Lung (tissue), 12 donors: Measurements from ENCODE around the gene TRIM54. TPM values are rescaled to one million over a fixed set of nuclear protein-coding genes. Genes with fewer than 3 reads are reported as not detected.

ENCODE experiments used
- ATAC-seq: fragments of 200-7000 bp; cut with Tn5 transposase; one replicate; pipeline ENCODE4 v1.9.1; 2020; ENCODE audit warnings: moderate number of reproducible peaks; ENCODE audit not compliant: insufficient read depth, low FRiP score
- DNase-seq, 3 donors: peaks; one replicate each; pipeline ENCODE4 v3.0.0-alpha.2; 2013 to 2017
- H3K27ac ChIP-seq, 2 donors: one replicate each; pipeline ENCODE4 v1.5.1; 2013; ENCODE audit warnings: mild to moderate bottlenecking in 2 of 2, moderate library complexity in 2 of 2, control low read depth in 1 of 2, inconsistent platforms in 1 of 2, low read depth in 1 of 2, low read length in 1 of 2
- H3K27me3 ChIP-seq, 3 donors: one replicate each; pipeline ENCODE4 v1.5.1; 2013; ENCODE audit warnings: low read length in 2 of 3; ENCODE audit not compliant: control insufficient read depth in 3 of 3, insufficient read depth in 3 of 3
- H3K36me3 ChIP-seq, 4 donors: one replicate each; pipeline ENCODE4 v1.5.1; 2013; ENCODE audit warnings: low read length in 4 of 4, mild to moderate bottlenecking in 1 of 4, moderate library complexity in 1 of 4; ENCODE audit not compliant: control insufficient read depth in 4 of 4, insufficient read depth in 4 of 4
- H3K4me1 ChIP-seq, 5 donors: one replicate each; pipeline ENCODE4 v1.5.1; 2013; ENCODE audit warnings: low read length in 5 of 5, mild to moderate bottlenecking in 2 of 5, moderate library complexity in 1 of 5; ENCODE audit not compliant: control insufficient read depth in 5 of 5, insufficient read depth in 5 of 5
- H3K4me3 ChIP-seq: one replicate; pipeline ENCODE4 v1.5.1; 2013; ENCODE audit warnings: mild to moderate bottlenecking, control low read depth, moderate library complexity
- H3K9ac ChIP-seq, 2 donors: one replicate each; pipeline ENCODE4 v1.5.1; 2013; ENCODE audit warnings: low read length in 2 of 2, control low read depth in 1 of 2; ENCODE audit not compliant: insufficient read depth in 1 of 2
- H3K9me3 ChIP-seq, 4 donors: one replicate each; pipeline ENCODE4 v1.5.1; 2013; ENCODE audit warnings: low read length in 3 of 4, mild to moderate bottlenecking in 1 of 4, moderate library complexity in 1 of 4; ENCODE audit not compliant: control insufficient read depth in 4 of 4, insufficient read depth in 3 of 4
- CTCF ChIP-seq: IDR thresholded peaks from 2 replicates; pipeline ENCODE4 v1.5.1; 2012; ENCODE audit warnings: mild to moderate bottlenecking; ENCODE audit errors: control extremely low read depth, extremely low read depth
- WGBS, 2 donors: extraction: QIAGEN DNeasy Blood & Tissue Kit; methylation state at CpG; one replicate each; pipeline ENCODE4 v1.1.7; 2013; 5-methylcytosine and 5-hydroxymethylcytosine counted together
- polyA plus RNA-seq, 2 donors: library from polyadenylated mRNA; stranded (reverse); fragments of 200-250 nt; gene quantifications; one replicate each; pipeline ENCODE4 v1.2.1, GENCODE V29; 2013
- total RNA-seq, 2 donors: library from RNA; depleted of rRNA in 1 of 2; stranded (reverse); fragments of >200 nt in 1 of 2; gene quantifications; one replicate each; pipeline ENCODE4 v1.2.1, GENCODE V29; 2014 to 2021
- donor health status: control.
- donor health status: control.
- donor health status: Bipolar disorder and iron deficiency.
- donor health status: healthy.
- donor health status: DM: yes; HTN: yes; CAD: no.

Gene TRIM54
- total and polyA plus RNA-seq, 4 donors: 0.09 to 0.48 (median 0.13) TPM

DNA sequence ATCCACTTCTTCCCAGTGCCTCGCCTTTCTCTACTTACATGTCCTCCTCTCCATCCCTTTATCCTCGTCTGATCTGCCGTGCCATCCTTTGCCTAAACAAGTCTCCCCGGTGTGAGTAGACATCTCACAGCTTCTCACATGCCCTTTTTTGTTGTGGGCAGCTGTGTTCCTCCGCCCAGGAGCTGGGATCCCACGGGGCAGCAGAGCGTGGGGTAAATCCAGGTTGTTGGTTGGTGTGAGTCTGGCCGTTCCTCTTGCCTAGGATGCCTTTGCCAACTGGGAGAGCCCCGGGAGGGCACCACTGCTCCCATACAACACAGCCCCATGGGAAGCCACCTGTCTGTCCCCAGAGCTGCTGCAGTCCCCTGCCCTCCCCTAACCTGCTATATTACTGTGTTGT lies 41.8 kb upstream of the TRIM54 start:
- Histone ChIP-seq H3K27me3 (no peaks in the 10 kb centered on the region), H3K4me3 (no peak overlapping the region), H3K36me3 (peaks cover 16 to 76% (median 39%) of the 10 kb centered on the region in 4 donors), H3K9me3 (no peaks in the 10 kb centered on the region), H3K4me1 (no peaks in the 10 kb centered on the region), H3K9ac (no peak overlapping the region), H3K27ac (no peak overlapping the region)
- WGBS, 2 donors: 90 to 94% methylated on average over 9 of the region's 9 CpGs
- no peak for ATAC-seq
- no peak for DNase-seq
- TF ChIP-seq CTCF: no peak

GRCh38 chr2:27241761-27242613 lies 40.2 kb upstream of the TRIM54 start:
- no peak overlapping the region for H3K27ac ChIP-seq
- no peak for DNase-seq
- H3K27me3 ChIP-seq: no peaks in the 10 kb centered on the region
- no peak overlapping the region for H3K4me3 ChIP-seq
- 83 to 85% methylated on average over 24 of the region's 24 CpGs for WGBS, 2 donors
- no peak for TF ChIP-seq CTCF
- no peaks in the 10 kb centered on the region for H3K4me1 ChIP-seq
- no peaks in the 10 kb centered on the region for H3K9me3 ChIP-seq
- no peak overlapping the region for H3K9ac ChIP-seq
- H3K36me3 ChIP-seq: peaks cover 14 to 65% (median 35%) of the 10 kb centered on the region in 4 donors
- ATAC-seq: no peak

DNA sequence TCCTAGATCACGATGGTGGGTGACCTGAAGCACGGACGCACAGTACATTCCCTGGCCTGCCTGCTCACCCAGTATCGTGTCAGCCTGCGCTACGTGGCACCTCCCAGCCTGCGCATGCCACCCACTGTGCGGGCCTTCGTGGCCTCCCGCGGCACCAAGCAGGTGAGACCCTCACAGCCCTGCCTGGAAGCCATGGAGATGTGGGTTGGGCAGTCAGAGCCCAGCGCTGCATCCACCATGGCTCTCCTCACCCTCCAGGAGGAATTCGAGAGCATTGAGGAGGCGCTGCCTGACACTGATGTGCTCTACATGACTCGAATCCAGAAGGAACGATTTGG lies 39.6 kb upstream of the TRIM54 start:
- Histone ChIP-seq H3K27ac (no peak overlapping the region), H3K9ac (no peak overlapping the region), H3K27me3 (no peaks in the 10 kb centered on the region), H3K36me3 (peaks cover 9 to 61% (median 32%) of the 10 kb centered on the region in 4 donors), H3K4me3 (no peak overlapping the region), H3K4me1 (no peaks in the 10 kb centered on the region), H3K9me3 (no peaks in the 10 kb centered on the region)
- no peak for TF ChIP-seq CTCF
- DNase-seq (no peak), ATAC-seq (no peak)
- WGBS, 2 donors: 97% methylated on average over 16 of the region's 16 CpGs
